ENCODE results near the gene CAMK4.

- TF ChIP-seq PAX5 (IDR thresholded peaks at IDR 0.05; ENCODE audit: insufficient read depth, low read length, severe bottlenecking): no peak
- TF ChIP-seq POLR2A (IDR thresholded peaks at IDR 0.05; ENCODE audit: low read depth, low read length): no peak
- no peak for TF ChIP-seq POLR2AphosphoS5 (IDR thresholded peaks at IDR 0.05; ENCODE audit: low read depth, low read length)
- TF ChIP-seq POU2F2 (IDR thresholded peaks at IDR 0.05; ENCODE audit: low read depth, low read length): no peak
These were observed 37.1 kb upstream of the CAMK4 start for GRCh38 chr5:111187079-111187478.

Data from GM12891 (cell line).